GM12873 (cell line): ENCODE results near the gene FAM20C.

Source experiments
- CTCF ChIP-seq: IDR thresholded peaks from 2 replicates; pipeline ENCODE4 v1.5.1; 2012; ENCODE audit warnings: low read depth, mild to moderate bottlenecking, moderate library complexity, low read length, control low read depth; ENCODE audit not compliant: insufficient read depth; ENCODE audit errors: missing control alignments

The FAM20C gene

GRCh38 chr7:187227-187927 lies 5.0 kb upstream of the FAM20C start:
- no peak for TF ChIP-seq CTCF

GRCh38 chr7:188174-188573 lies 4.2 kb upstream of the FAM20C start:
- TF ChIP-seq CTCF = no peak

GRCh38 chr7:188727-189500 lies 3.5 kb upstream of the FAM20C start:
- no peak for TF ChIP-seq CTCF

GRCh38 chr7:189719-190118 lies 2.7 kb upstream of the FAM20C start:
- TF ChIP-seq CTCF = no peak

GRCh38 chr7:190196-190595 lies 2.2 kb upstream of the FAM20C start:
- TF ChIP-seq CTCF = no peak

- TF ChIP-seq CTCF = no peak
Measured at GRCh38 chr7:191105-191980, 1.0 kb upstream of the FAM20C start.
